ENCODE results near the gene PAX7. TPM values are rescaled to one million over a fixed set of nuclear protein-coding genes. Genes with fewer than 3 reads are reported as not detected.

Gene PAX7
- total RNA-seq, 2 donors from 2014 or later = not detected

GRCh38 chr1:18614069-18614735, 16.4 kb upstream of the PAX7 start:
- DNase-seq (no peak), ATAC-seq (no peak)
- intact Hi-C loops (cut with DNase I, micrococcal nuclease) = no loop called here

DNA sequence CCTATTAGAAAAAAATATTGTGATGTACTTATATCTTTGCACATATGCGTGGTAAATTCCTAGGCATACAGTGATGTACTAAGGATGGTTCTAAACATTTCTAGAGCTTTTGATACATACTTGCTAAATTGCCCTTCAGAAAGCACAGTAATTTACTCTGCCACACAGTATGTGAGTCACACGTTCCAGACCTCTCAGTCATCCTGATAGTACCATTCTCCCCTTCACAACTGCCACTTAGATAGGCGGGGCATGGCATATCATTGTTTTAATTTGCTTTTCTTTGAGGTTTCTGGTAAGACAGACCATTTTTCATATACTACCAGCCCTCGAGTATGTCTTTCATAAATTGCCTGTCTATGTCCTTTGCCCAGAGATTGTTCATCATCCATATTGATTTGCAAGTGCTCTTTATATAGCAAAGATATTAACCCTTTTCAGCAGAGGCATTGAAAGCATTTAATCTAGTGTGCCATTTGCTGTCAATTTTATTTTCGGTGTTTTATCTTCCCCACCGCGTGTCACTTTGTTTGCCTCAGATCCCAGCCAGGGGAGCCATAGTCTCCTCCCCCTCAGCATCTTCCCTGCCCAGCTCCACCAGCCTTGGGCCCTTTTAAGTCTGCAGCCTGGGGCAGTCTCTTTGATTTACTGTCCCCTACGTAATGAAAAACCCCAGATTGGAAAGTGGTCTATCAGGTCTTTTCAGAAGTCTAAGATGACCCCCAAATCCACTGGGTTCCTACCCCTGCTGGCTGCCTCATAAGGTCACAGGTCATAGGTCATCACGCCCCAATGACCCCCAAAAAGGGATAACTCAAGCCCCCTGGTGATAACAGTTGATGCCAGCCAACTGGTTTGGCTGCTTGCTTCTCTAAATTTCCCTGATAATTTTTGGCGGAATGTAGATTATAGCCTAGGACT, 11.8 kb upstream of the PAX7 start:
- DNase-seq = no peak
- intact Hi-C loops (cut with DNase I, micrococcal nuclease) = no loop called here
- ATAC-seq = no peak

DNA sequence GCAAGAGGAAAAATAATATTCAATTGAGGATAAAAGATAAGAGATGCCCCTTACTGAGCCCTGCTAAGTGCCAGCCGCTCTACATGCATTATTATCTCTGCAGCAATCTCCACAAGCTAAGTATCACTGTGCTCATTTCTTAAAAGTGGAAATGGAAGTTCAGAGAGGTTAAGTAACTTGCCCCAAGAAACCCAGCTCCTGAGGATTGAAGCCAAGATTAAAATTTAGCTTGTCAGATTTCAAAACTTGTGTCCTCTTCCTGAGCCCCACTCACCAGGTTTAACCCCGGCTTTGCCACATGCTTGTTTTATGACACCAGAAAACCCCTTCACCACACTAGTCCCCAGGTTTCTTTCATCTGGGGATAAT, 11.2 kb upstream of the PAX7 start:
- intact Hi-C loops (cut with DNase I, micrococcal nuclease) = no loop called here
- DNase-seq (no peak), ATAC-seq (no peak)

DNA sequence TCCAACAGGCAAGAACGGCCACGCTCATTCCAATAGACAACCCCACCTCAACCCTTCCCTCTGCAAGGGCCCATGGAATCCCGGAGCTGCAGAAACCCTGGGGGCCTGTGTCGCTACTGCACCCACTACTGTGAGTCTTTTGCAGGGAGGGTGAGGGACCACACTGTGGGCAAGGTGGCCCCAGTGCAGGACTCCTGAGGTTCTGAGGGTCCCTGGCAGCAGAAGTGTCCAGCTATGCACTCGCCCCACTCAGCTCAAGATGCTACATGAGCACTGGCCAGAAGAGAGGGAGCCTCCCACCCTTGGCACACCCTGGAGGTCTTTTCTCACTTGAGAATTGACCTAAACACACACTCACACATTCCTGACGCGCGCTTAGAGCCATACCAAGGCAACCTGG, 2.1 kb upstream of the PAX7 start:
- intact Hi-C loops (cut with DNase I, micrococcal nuclease) = no loop called here
- DNase-seq (no peak), ATAC-seq (no peak)

DNA sequence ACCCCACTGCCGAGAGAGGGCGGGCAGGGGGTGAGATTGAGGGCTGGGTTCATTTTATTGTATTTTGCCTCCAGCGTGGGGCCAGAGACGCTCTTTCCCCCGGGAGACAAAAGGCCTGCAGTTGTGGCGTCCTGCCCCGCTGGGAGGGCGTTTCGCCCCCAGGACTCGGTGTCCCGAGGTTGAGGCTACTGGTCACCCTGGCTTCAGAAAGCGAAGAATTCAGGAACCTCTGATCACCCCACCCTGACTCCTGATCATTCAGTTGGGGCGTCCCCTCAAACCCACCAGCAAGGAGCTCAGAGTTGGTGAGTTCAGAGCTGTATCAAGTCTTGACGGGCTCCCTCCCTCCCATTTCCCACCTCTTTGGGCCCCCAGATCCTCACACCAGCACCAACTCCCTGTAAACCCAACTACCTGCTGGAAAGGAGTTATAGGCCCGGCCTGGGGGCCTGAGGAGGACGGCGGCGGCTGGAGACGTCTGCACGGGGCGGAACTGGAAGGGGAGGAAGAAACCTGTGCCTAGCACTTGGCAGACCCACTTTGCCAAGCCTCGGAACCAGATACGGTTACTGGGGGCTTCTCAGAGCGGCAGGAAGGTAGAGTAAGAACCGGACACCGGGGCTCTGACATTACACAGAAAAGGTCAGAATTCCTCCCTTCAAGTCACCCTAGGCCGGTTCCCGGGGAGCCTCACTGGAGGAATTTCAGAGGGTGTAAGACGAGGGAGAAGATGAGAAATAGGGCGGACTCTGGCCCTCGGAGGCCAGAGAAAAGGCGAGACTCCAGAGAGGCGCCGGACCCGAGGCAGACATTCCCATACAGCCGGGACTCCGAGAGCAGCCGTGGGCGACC, 761 bp upstream of the PAX7 start:
- DNase-seq (no peak), ATAC-seq (no peak)
- intact Hi-C loops (cut with DNase I, micrococcal nuclease) = no loop called here

DNA sequence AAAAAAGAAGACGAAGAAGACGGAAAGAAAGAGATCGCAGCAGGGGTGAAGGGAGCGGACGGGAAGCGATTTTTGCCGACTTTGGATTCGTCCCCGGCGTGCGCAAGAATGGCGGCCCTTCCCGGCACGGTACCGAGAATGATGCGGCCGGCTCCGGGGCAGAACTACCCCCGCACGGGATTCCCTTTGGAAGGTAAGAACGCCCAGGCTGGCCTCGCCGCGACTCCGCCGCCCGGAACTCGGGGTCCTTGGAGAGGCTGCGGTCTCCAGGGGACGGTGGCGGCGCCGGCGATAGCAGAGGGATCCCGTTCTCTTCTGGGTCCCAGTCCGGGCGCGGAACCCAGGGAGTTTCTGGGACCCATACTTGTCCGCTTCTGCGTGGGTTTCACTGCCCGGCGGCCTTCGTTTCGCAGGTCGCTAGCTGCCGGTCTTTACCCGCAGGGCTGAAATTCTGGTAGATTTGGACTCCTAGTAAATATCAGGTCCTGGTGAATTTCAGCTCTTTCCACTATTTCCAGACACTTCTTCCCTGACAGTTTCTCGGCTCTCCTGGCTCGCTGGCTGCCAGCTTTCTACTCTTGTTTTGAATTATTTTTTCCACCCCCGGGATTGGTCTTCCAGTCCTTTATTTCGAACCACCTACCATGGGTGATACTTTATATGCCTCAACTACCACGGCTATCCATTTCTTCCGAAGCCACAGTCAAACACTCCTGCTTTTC, 1.0 kb downstream of the PAX7 start:
- no peak for ATAC-seq
- intact Hi-C loops (cut with DNase I, micrococcal nuclease) = no loop called here
- DNase-seq = no peak

- ATAC-seq (no peak), DNase-seq (no peak)
- intact Hi-C loops (cut with DNase I, micrococcal nuclease) = no loop called here
These were observed 1.6 kb downstream of the PAX7 start for GRCh38 chr1:18632218-18632588.

DNA sequence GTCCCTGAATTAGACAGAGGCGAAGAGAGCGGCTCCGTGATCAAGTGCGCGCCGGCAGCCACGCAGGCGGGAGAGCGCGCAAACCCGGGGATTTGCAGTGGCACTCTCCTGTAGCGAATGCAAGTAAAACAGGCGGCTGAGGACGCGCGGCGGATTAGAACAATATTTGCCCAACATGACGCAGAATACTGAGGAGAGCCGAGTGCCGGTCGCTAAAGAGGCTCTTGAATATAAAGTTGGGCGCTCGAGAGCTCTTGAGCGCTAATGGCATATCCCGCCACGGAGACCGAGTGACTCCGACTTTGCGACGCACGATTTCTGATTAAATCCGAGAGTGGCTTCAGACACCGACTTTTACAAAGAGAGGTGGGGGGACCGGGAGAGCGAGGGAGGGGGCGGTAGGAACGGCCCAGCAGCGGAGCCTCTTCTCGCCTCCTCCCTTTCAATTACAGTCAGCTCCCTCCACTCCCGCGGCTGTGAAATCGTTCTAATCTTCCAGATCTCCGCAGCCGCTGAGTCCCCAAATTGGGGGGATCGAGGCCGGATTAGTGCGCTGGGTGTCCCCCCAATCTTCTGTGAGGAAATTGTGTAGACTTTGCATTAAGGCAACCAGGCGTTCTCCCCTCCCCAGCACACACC, 2.3 kb downstream of the PAX7 start:
- intact Hi-C loops (cut with DNase I, micrococcal nuclease) = no loop called here
- ATAC-seq (no peak), DNase-seq (no peak)

- ATAC-seq = no peak
- intact Hi-C loops (cut with DNase I, micrococcal nuclease) = no loop called here
- DNase-seq = no peak
These were observed 2.9 kb downstream of the PAX7 start for GRCh38 chr1:18633422-18634155.

DNA sequence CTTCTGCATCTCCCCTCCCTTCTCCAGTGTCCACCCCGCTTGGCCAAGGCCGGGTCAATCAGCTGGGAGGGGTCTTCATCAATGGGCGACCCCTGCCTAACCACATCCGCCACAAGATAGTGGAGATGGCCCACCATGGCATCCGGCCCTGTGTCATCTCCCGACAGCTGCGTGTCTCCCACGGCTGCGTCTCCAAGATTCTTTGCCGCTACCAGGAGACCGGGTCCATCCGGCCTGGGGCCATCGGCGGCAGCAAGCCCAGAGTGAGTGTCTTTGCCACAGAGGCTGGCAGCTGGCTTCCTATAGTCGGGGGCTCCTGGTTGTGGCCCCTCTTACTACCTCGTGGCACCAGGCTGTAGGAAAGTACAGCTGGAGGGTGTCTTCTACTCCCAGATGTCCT, 3.6 kb downstream of the PAX7 start:
- intact Hi-C loops (cut with DNase I, micrococcal nuclease) = no loop called here
- no peak for DNase-seq
- no peak for ATAC-seq

DNA sequence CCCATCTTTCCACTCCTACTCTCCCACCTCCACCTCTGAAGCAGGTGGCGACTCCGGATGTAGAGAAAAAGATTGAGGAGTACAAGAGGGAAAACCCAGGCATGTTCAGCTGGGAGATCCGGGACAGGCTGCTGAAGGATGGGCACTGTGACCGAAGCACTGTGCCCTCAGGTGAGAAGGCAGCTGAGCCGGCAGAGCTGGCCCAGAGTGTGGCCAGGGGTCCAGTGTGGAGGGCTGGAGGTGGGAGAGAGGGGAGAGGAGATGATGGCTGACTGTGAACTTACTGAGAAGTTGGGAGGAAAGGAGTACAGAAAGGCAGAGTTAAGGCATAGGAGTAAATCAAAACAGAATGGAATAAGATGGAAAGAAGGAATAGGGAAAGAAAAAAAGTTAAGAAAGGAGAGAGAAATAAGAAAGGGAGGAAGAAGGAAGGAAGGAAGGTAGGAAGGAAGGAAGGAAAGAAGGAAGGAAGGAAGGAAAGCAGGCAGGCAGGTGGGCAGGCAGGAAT, 4.5 kb downstream of the PAX7 start:
- intact Hi-C loops (cut with DNase I, micrococcal nuclease) = no loop called here
- ATAC-seq (no peak), DNase-seq (no peak)

DNA sequence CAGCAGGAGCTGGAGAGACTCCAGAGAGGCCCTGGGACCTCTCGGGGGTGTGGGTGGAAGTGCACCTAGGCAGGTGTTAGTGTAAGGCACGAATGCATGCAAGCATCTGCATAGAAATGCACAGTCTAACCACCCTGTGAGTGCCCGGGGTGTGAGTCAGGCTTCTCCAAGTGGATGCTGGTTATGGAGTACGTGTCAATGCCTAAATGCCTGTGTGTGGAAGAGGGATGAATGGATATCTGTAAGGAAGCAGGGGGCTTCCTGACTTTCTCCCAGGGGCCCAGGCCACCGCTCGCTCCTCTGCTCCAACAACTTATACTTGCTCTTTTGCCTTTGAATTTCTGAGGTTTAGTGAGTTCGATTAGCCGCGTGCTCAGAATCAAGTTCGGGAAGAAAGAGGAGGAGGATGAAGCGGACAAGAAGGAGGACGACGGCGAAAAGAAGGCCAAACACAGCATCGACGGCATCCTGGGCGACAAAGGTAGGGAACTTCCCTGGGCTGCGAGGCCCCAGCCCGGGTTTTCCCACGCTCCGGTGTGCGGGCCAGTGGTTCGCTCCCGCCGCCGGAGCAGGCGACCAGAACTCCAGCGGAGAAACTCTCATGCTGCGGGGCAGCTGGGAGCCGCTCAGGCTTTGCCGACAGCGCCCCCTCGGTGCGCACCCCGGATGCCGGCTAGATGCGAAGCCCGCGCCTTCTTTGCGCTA, 5.4 kb downstream of the PAX7 start:
- DNase-seq (no peak), ATAC-seq (no peak)
- intact Hi-C loops (cut with DNase I, micrococcal nuclease) = no loop called here

- ATAC-seq = no peak
- intact Hi-C loops (cut with DNase I, micrococcal nuclease) = no loop called here
These were observed 6.2 kb downstream of the PAX7 start for GRCh38 chr1:18636596-18637508.

DNA sequence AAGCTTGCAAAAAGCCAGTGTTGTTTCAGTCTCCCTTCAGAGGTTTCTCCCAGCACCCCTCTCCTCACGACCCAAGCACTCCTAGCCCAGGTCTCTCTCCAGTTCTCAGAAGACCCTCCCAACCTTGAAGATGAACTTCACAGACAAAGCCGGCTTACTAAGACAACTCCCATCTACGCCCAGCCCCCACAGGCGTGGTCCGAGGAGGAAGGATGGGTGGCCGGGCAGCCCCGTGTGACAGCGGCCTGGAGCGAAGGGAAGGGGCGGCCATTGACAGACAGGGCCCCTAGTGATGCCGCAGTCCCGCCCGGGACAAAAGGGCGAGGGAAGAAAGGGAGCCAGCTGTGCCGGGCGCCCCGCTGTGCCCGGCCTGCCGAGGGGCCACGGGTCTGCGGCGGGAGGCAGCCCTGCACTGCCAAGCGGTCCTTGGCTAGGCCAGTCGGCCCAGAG, 6.9 kb downstream of the PAX7 start:
- intact Hi-C loops (cut with DNase I, micrococcal nuclease) = no loop called here
- ATAC-seq (no peak), DNase-seq (no peak)

More at GRCh38 chr1:18636596-18637508, 6.2 kb downstream of the PAX7 start:
- no peak for DNase-seq

GRCh38 chr1:18637962-18638834, 7.6 kb downstream of the PAX7 start:
- intact Hi-C loops (cut with DNase I, micrococcal nuclease) = no loop called here
- ATAC-seq (no peak), DNase-seq (no peak)

Measured in left colon (tissue), 2 donors.